ENCODE measurements around the gene B3GNT4. TPM values are rescaled to one million over a fixed set of nuclear protein-coding genes. Genes with fewer than 3 reads are reported as not detected.

B3GNT4 gene
- total and polyA plus RNA-seq, 2 of the 13 experiments (the other 11 are each of a cell fraction or from before 2014, with no cell fraction given), result 0.04 to 0.21 TPM

DNA sequence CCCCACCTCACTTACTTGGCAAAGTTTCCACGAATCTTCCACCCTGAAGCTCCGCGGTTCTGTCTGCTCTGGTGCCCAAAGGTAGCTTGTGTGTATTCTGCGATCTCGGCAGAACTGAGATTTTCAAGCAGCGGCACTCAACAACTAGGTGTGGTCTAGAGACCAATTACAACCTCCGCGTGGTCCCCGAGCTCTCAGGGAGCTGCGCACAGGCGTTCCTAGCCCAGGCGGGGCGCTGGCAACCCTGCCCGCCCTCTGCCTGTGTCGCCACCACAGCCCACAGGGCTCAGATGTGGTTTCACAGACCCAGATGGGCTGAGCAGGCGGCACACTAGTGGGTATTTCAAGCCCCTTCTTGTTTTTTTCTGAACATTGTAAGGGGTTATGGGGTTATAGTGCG, 23.8 kb downstream of the B3GNT4 start:
- H3K4me3 ChIP-seq (replicated peaks in 1 of 3; ENCODE audit: insufficient read depth in 1 of 3, low read depth in 2 of 3, low read length in 3 of 3), result no peak overlapping the region
- H3K27me3 ChIP-seq (ENCODE audit: control insufficient read depth in 1 of 2, insufficient read depth in 2 of 2, low read length in 2 of 2), result no peaks in the 10 kb centered on the region; a peak in 1 of 5 replicates
- H3K27ac ChIP-seq (ENCODE audit: extremely low read length, insufficient read depth, low read length), result no peak overlapping the region
- H3K79me2 ChIP-seq (ENCODE audit: insufficient read depth, low read length), result peaks cover 27% of the 10 kb centered on the region
- FAIRE-seq, result no peak
- peaks cover 15% of the 10 kb centered on the region; the same call in 1 of the 2 replicates for H4K20me1 ChIP-seq (ENCODE audit: insufficient read depth, low read length)
- ATAC-seq, result no peak
- ChIA-PET POLR2A (no interaction called here), CTCF (ENCODE audit: low intra/inter-chr PET ratio, low total read pairs) (no interaction called here)
- H3K9ac ChIP-seq (ENCODE audit: insufficient read depth, low read depth, low read length), result no peak overlapping the region
- no peak overlapping the region for H3K4me2 ChIP-seq (ENCODE audit: low read depth, low read length)
- H3K4me1 ChIP-seq (ENCODE audit: insufficient read depth, low read length), result peaks cover 25% of the 10 kb centered on the region
- in situ Hi-C loops (cut with HindIII; ENCODE audit: extremely low pct_ligation_motif_present, low pct_unique_long_range_greater_than_20kb), result no loop called here
- BruUV-seq (replicated peaks), result no TSS peak
- H2AFZ ChIP-seq (ENCODE audit: low read length), result no peak overlapping the region
- no peak for DNase-seq (ENCODE audit: low spot score)
- H3K9me3 ChIP-seq (ENCODE audit: low read length), result no peaks in the 10 kb centered on the region
- intact Hi-C loops (cut with micrococcal nuclease; ENCODE audit: unreplicated experiment), result no loop called here
- peaks cover 3 to 23% of the 10 kb centered on the region in 2 experiments; a peak in 4 of 5 replicates for H3K36me3 ChIP-seq (replicated peaks in 1 of 2; ENCODE audit: control insufficient read depth in 1 of 2, insufficient read depth in 2 of 2, low read length in 2 of 2)
- 99% methylated on average over 15 of the region's 17 CpGs for WGBS (ENCODE audit: low lambda C conversion rate)
- TF ChIP-seq NFYB (CRISPR knock-in tag; IDR thresholded peaks at IDR 0.05), result no peak
- TF ChIP-seq ZBTB1 (CRISPR knock-in tag; IDR thresholded peaks at IDR 0.05; ENCODE audit: borderline replicate concordance), result no peak
- TF ChIP-seq, protein P1, sequence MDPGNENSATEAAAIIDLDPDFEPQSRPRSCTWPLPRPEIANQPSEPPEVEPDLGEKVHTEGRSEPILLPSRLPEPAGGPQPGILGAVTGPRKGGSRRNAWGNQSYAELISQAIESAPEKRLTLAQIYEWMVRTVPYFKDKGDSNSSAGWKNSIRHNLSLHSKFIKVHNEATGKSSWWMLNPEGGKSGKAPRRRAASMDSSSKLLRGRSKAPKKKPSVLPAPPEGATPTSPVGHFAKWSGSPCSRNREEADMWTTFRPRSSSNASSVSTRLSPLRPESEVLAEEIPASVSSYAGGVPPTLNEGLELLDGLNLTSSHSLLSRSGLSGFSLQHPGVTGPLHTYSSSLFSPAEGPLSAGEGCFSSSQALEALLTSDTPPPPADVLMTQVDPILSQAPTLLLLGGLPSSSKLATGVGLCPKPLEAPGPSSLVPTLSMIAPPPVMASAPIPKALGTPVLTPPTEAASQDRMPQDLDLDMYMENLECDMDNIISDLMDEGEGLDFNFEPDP (CRISPR knock-in tag; conservative IDR thresholded peaks at IDR 0.05), result no peak
- no peak for TF ChIP-seq CC2D1A (CRISPR knock-in tag; IDR thresholded peaks at IDR 0.05)
- TF ChIP-seq RELA (CRISPR knock-in tag; IDR thresholded peaks at IDR 0.05), result no peak
- TF ChIP-seq ZNF326 (CRISPR knock-in tag; IDR thresholded peaks at IDR 0.05; ENCODE audit: borderline replicate concordance), result no peak
- TF ChIP-seq, protein P2, sequence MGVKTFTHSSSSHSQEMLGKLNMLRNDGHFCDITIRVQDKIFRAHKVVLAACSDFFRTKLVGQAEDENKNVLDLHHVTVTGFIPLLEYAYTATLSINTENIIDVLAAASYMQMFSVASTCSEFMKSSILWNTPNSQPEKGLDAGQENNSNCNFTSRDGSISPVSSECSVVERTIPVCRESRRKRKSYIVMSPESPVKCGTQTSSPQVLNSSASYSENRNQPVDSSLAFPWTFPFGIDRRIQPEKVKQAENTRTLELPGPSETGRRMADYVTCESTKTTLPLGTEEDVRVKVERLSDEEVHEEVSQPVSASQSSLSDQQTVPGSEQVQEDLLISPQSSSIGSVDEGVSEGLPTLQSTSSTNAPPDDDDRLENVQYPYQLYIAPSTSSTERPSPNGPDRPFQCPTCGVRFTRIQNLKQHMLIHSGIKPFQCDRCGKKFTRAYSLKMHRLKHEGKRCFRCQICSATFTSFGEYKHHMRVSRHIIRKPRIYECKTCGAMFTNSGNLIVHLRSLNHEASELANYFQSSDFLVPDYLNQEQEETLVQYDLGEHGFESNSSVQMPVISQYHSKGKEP (CRISPR knock-in tag; IDR thresholded peaks at IDR 0.05), result no peak
- TF ChIP-seq ASH2L (IDR thresholded peaks at IDR 0.05; ENCODE audit: insufficient read length, low read depth, low read length), result no peak
- no peak for TF ChIP-seq PPARG (CRISPR knock-in tag; conservative IDR thresholded peaks at IDR 0.05)
- TF ChIP-seq, protein P3, sequence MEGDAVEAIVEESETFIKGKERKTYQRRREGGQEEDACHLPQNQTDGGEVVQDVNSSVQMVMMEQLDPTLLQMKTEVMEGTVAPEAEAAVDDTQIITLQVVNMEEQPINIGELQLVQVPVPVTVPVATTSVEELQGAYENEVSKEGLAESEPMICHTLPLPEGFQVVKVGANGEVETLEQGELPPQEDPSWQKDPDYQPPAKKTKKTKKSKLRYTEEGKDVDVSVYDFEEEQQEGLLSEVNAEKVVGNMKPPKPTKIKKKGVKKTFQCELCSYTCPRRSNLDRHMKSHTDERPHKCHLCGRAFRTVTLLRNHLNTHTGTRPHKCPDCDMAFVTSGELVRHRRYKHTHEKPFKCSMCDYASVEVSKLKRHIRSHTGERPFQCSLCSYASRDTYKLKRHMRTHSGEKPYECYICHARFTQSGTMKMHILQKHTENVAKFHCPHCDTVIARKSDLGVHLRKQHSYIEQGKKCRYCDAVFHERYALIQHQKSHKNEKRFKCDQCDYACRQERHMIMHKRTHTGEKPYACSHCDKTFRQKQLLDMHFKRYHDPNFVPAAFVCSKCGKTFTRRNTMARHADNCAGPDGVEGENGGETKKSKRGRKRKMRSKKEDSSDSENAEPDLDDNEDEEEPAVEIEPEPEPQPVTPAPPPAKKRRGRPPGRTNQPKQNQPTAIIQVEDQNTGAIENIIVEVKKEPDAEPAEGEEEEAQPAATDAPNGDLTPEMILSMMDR (CRISPR knock-in tag; IDR thresholded peaks at IDR 0.05), result no peak

All from HepG2 (cell line).